SH-SY5Y (cell line): ENCODE results near the gene SLC2A4.

Source experiments
- GATA2 ChIP-seq: IDR thresholded peaks from 2 replicates; pipeline ENCODE4 v1.6.1; 2011; ENCODE audit warnings: mild to moderate bottlenecking, low read depth, low read length
- GATA3 ChIP-seq: IDR thresholded peaks from 2 replicates; pipeline ENCODE4 v1.6.1; 2011; ENCODE audit warnings: low read depth, mild to moderate bottlenecking, low read length, moderate library complexity

GRCh38 chr17:7258731-7259554 lies 22.6 kb upstream of the SLC2A4 start:
- no peak for TF ChIP-seq GATA2
- TF ChIP-seq GATA3 = no peak
